Activated CD4-positive, CD25-positive, alpha-beta regulatory T cell treated with anti-CD3 and anti-CD28 coated beads, Interleukin-2, amount 50 U/mL, for 24 hours (primary cell): ENCODE results near the gene ADGRL3.
"Not testable (repeated sequence)": the region's sequence is repeated elsewhere in the genome, so short reads cannot be mapped to it uniquely, and the experiment has no call there.

Source experiments
- ATAC-seq, 2 donors: fragments of 150-1000 bp; cut with Tn5 transposase; one replicate each; pipeline ENCODE4 v1.10.0; 2021; ENCODE audit warnings: mild to moderate bottlenecking in 1 of 2, moderate library complexity in 1 of 2

Gene ADGRL3

GRCh38 chr4:61293707-61294400 is 93.7 kb downstream of the ADGRL3 start:
- ATAC-seq = no peak

- no peak for ATAC-seq
Measured at GRCh38 chr4:61294936-61295335, 94.8 kb downstream of the ADGRL3 start.

- ATAC-seq = no peak
Measured at GRCh38 chr4:61296144-61296543, 96.0 kb downstream of the ADGRL3 start.

GRCh38 chr4:61298178-61298740 is 98.1 kb downstream of the ADGRL3 start:
- no peak for ATAC-seq

- no peak for ATAC-seq
Measured at GRCh38 chr4:61299316-61299715, 99.2 kb downstream of the ADGRL3 start.

- no peak for ATAC-seq
Measured at GRCh38 chr4:61300266-61300844, 100.2 kb downstream of the ADGRL3 start.

- ATAC-seq = no peak
Measured at GRCh38 chr4:61301271-61301670, 101.1 kb downstream of the ADGRL3 start.

- ATAC-seq = no peak
Measured at GRCh38 chr4:61308033-61308432, 107.9 kb downstream of the ADGRL3 start.

GRCh38 chr4:61309616-61310015 is 109.5 kb downstream of the ADGRL3 start:
- no peak for ATAC-seq

- ATAC-seq = no peak
Measured at GRCh38 chr4:61312526-61312925, 112.4 kb downstream of the ADGRL3 start.

- no peak for ATAC-seq
Measured at GRCh38 chr4:61318431-61318830, 118.3 kb downstream of the ADGRL3 start.

- ATAC-seq = no peak
Measured at GRCh38 chr4:61319156-61319555, 119.0 kb downstream of the ADGRL3 start.

- ATAC-seq = no peak
Measured at GRCh38 chr4:61320154-61320553, 120.0 kb downstream of the ADGRL3 start.

GRCh38 chr4:61320631-61321030 is 120.5 kb downstream of the ADGRL3 start:
- ATAC-seq = no peak

GRCh38 chr4:61332693-61333092 is 132.6 kb downstream of the ADGRL3 start:
- ATAC-seq = no peak

GRCh38 chr4:61333490-61333889 is 133.4 kb downstream of the ADGRL3 start:
- ATAC-seq = no peak

- no peak for ATAC-seq
Measured at GRCh38 chr4:61335241-61335763, 135.2 kb downstream of the ADGRL3 start.

- no peak for ATAC-seq
Measured at GRCh38 chr4:61336488-61336887, 136.4 kb downstream of the ADGRL3 start.

GRCh38 chr4:61336916-61337315 is 136.8 kb downstream of the ADGRL3 start:
- no peak for ATAC-seq

- no peak for ATAC-seq
Measured at GRCh38 chr4:61342061-61342460, 141.9 kb downstream of the ADGRL3 start.

GRCh38 chr4:61350932-61351331 is 150.8 kb downstream of the ADGRL3 start:
- ATAC-seq = no peak

- no peak for ATAC-seq
Measured at GRCh38 chr4:61356696-61357095, 156.6 kb downstream of the ADGRL3 start.

GRCh38 chr4:61359301-61359700 is 159.2 kb downstream of the ADGRL3 start:
- ATAC-seq = no peak

GRCh38 chr4:61372817-61373216 is 172.7 kb downstream of the ADGRL3 start:
- not testable (repeated sequence) for ATAC-seq
